ENCODE results near the gene PABPC1L. TPM values are rescaled to one million over a fixed set of nuclear protein-coding genes. Genes with fewer than 3 reads are reported as not detected.

Gene PABPC1L
- total RNA-seq, 1 donor from 2014 or later = 46.4 TPM

DNA sequence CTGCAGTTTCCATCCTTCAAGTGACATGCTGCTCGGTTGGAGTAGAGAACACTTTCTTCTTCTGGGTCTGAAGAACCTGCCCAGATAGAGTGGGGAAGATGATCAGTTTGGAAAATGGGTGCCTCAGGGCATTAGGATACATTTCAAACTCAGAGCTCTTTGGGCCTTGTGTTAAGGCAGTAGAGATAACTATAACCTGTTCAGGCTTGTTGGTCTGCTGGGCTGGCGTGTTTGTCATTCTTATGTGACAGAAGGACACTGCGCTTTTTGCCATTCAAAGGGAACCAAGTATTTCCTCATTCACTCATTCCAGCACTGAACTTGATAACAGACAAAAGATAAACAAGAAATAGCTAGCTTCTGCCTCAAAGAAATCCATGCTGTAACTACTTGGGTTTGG lies 46.5 kb downstream of the PABPC1L start:
- ATAC-seq (no peak), DNase-seq (no peak)
- Histone ChIP-seq H3K4me1 (peaks cover 8% of the 10 kb centered on the region), H3K27ac (no peak overlapping the region), H3K9me3 (no peaks in the 10 kb centered on the region), H3K4me3 (no peak overlapping the region), H3K36me3 (peaks cover 50% of the 10 kb centered on the region), H3K27me3 (no peaks in the 10 kb centered on the region)
- TF ChIP-seq, protein P1, sequence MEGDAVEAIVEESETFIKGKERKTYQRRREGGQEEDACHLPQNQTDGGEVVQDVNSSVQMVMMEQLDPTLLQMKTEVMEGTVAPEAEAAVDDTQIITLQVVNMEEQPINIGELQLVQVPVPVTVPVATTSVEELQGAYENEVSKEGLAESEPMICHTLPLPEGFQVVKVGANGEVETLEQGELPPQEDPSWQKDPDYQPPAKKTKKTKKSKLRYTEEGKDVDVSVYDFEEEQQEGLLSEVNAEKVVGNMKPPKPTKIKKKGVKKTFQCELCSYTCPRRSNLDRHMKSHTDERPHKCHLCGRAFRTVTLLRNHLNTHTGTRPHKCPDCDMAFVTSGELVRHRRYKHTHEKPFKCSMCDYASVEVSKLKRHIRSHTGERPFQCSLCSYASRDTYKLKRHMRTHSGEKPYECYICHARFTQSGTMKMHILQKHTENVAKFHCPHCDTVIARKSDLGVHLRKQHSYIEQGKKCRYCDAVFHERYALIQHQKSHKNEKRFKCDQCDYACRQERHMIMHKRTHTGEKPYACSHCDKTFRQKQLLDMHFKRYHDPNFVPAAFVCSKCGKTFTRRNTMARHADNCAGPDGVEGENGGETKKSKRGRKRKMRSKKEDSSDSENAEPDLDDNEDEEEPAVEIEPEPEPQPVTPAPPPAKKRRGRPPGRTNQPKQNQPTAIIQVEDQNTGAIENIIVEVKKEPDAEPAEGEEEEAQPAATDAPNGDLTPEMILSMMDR (IDR thresholded peaks at IDR 0.05) = no peak
- intact Hi-C loops (cut with DNase I) = no loop called here

DNA sequence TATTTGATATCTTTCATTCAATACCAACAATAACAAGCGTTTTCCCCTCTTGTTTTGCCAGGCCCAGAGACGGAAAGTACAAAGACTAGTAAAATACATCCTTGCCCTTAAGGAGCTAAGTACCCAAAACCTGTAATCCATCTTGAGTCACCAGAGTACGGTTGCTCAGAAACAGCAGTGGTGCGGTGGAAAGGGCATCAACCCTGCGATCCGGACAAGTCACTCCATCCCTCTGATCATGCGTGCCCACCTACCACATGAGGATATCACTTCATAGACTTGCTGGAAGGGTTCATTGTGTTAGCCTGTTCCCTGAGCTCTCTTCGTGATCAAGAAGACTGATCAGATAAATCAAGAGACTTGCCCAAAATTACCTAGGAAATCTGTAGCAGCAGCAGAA lies 48.4 kb downstream of the PABPC1L start:
- Histone ChIP-seq H3K9me3 (no peaks in the 10 kb centered on the region), H3K4me1 (peaks cover 8% of the 10 kb centered on the region), H3K4me3 (no peak overlapping the region), H3K27me3 (no peaks in the 10 kb centered on the region), H3K27ac (no peak overlapping the region), H3K36me3 (peaks cover 31% of the 10 kb centered on the region)
- intact Hi-C loops (cut with DNase I) = no loop called here
- TF ChIP-seq, protein P1 (IDR thresholded peaks at IDR 0.05) = no peak
- no peak for DNase-seq
- ATAC-seq = no peak

DNA sequence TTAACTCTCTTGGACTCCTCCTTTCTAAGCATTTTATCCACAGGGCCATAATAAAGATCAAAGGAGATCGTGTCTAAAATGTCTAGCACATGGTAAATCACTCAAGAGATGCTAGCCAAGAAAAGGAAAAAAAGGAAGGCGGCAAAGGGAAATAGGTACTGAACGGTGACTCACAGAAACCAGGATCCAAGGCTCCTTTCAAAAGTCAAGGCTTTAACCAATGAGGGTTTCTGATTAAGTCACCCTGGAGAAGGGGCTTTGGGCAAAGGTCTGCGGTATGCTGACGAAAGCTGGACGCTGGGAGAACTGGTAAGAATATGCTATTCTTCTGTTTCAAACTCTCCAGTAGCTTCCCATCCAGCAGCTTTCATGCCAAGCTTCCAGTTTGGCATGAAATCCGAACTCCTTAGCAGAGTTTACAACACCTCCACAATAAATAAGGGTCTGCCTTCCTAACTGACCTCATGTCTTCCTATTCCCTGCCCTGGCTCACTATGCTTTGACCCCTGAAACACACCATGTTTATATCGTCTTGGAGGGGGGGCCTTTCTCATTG lies 49.3 kb downstream of the PABPC1L start:
- no peaks in the 10 kb centered on the region for H3K9me3 ChIP-seq
- H3K27me3 ChIP-seq = no peaks in the 10 kb centered on the region
- peaks cover 8% of the 10 kb centered on the region for H3K4me1 ChIP-seq
- H3K4me3 ChIP-seq = peak overlapping the region; percentile 80
- intact Hi-C loops (cut with DNase I) = no loop called here
- no peak overlapping the region for H3K27ac ChIP-seq
- TF ChIP-seq, protein P1 (IDR thresholded peaks at IDR 0.05) = no peak
- DNase-seq (no peak), ATAC-seq (no peak)
- peaks cover 23% of the 10 kb centered on the region for H3K36me3 ChIP-seq

DNA sequence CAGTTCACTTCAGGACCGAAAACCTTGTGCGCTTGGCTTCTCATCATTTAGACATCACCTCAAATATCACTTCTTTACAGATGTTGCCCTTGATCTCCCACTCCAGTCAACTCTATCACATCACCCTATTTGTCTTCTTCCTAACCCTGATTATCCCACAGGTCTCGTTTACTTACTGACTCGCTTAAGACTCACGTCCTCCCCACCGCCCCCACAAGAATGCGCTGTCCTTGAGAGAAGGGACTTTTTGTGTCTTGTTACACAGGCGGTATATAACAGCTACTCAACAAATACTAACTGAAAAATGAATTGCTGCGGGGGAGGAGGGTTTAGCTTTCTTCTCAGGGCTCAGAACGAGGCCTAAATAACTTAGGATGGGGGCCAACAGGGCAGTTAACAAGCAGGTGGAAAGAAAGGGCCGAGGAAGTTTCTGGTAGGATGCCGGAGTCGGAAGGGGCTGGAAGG lies 49.8 kb downstream of the PABPC1L start:
- H3K27ac ChIP-seq = peak overlapping the region; percentile 67
- peak; percentile 35 for ATAC-seq

DNA sequence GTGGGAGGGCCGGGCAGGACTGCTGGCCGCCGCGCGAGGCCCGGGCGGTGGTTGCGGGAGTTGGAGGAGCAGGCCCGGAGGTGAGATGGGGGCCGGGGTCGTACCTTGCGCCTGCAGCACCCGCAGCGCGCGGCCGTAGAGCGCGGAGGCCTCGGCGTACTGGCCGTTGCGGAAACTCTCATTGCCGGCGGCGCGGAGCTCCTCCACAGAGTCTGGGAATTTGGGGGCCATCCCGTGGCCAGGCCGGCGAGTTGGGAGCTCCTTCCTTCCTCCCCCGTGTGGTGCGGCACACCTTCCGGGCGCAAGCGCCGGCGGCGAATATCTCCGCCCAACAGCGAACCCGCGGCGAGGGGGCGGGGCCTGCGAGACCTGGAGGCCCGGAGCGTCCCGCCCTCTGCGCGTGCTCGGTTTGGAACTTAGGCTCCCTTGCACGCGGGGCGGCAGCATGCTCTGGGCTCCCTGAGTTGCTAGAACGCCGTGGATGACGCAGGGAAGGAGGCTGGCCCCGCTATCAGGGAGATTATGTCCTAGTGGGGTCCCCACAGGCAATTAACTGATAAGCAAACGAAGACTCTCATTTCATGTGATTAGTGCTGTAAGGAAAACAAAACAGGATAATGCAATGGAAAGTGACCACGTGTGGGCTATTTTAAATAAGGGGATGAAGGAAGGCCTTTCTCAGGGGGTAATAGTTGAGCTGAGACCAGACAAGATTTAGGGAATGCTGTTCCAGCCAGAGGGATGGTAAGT lies 50.4 kb downstream of the PABPC1L start, which contains the start of gene TOMM34:
Gene TOMM34 (minus strand): TSS at position 295 of the 750 bp plus-strand sequence. CDS start 64 bp downstream, at position 231.
- Histone ChIP-seq H3K9me3 (no peaks in the 10 kb centered on the region), H3K27me3 (no peaks in the 10 kb centered on the region), H3K4me1 (peaks cover 8% of the 10 kb centered on the region), H3K4me3 (peak within 1 kb of the TSS; percentile 80), H3K36me3 (peaks cover 11% of the 10 kb centered on the region), H3K27ac (peak within 1 kb of the TSS; percentile 67)
- peak; percentile 99 for ATAC-seq
- intact Hi-C loops (cut with DNase I) = no loop called here
- TF ChIP-seq, protein P1 (IDR thresholded peaks at IDR 0.05) = no peak
- DNase-seq = peak; percentile 98

More for the DNA sequence above, 49.8 kb downstream of the PABPC1L start:
- Histone ChIP-seq H3K4me3 (peak overlapping the region; percentile 80), H3K27me3 (no peaks in the 10 kb centered on the region), H3K36me3 (peaks cover 18% of the 10 kb centered on the region), H3K9me3 (no peaks in the 10 kb centered on the region), H3K4me1 (peaks cover 8% of the 10 kb centered on the region)
- TF ChIP-seq, protein P1 (IDR thresholded peaks at IDR 0.05) = no peak
- intact Hi-C loops (cut with DNase I) = no loop called here
- DNase-seq = no peak
